ENCODE measurements around the gene RIC3.

RIC3 gene

DNA sequence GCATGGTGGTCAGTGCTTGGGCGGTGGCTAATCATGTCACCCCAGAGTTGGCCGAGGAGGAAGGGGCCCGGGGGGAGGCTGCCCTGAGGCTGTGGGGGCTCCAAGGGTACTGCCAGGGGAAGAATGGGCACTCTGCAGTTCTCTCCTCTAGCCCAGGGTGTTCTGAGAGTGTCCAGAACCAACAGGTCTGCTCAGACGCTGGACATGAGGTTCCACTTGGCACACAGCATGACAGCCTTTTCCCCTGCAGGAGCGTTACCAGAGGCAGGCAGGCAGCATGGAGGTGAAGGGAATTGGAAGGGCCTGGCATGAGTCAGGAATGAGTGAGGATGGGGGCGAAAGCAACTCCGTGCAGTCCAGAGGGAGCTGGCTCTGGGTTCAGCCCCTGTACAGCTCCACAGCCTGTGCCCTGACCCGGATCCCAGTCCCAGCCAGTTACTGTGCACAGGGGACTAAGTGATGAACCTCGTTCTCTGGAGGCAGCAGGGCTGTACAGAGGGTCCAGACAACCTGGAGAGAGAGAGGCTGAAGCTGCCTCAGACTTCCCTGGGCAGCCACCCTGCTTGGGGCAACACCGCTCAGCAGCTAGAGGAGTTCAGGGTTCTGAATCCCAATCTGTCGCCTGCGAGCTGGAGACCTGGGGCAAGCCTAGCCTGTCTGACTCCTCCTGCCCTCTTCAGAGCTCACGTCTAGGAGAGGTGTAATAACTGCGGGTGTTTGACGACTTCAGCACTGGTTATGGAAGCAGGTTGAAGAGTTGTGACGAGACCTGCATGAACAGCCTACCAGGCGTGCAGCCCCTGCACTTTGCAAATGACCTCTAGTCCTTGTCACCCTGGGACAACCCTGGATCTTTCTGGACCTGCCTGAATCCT lies 102.6 kb downstream of the RIC3 start:
- no peak for DNase-seq

DNA sequence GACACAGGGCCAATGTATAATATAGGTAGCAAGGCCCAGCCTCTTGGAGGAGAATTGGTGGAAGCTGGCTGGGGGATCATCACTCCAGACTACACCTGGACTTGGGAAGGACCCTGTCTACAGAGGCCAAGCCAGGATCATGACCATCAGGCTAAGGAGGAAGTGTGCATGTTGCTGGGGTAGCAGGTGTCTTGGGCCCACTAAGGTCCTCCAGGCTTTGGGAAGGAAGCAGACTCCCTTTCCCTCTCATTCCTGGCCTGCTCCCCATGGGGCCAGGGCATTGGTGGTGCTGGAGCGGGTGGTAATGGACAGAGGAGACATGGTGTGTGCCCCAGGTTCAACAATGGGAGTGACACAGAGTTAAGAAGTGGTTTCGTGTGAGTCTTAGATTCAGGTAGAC lies 103.8 kb downstream of the RIC3 start:
- DNase-seq = no peak

DNA sequence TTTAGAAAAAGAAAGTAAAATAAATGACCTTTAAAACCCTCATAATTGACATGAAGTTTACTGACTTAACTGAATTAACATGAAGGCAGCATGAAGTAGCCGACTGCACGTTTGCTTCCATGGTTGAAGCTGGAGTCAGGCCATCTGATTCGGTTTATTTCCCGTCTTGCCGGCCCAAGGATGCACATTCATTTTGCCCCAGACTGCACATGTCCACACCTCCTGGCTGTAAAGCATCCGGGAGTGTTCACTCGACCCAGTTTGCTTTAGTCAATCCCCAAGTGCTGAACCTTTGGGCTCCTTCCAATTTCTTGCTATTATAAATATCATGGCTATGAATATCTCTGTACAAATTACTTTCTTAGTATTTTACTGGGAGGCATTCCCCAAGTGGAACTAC lies 105.5 kb downstream of the RIC3 start:
- no peak for DNase-seq

DNA sequence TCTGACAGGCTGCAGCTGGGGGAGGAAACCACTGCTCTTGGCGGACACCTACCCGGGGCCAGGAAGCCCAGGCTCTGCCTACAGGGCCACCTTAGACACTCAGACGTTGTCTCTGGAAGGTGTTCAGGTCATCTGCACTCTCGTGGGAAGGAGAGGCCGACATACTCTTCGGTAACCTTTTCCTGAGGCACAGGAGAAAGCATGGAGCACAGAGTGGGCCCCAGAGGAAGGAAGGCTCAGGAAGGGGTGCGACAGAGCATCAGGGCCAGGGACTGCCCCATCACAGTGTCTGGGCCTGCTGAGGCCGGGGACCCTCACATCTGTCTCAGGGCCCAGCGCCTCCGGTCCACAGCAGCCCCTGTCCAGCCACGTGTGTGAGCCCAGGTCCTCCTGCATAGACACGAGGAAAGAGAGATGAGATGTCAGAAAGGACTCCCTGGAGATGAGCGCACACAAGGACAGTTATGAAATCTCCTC lies 106.0 kb downstream of the RIC3 start:
- DNase-seq = no peak

DNA sequence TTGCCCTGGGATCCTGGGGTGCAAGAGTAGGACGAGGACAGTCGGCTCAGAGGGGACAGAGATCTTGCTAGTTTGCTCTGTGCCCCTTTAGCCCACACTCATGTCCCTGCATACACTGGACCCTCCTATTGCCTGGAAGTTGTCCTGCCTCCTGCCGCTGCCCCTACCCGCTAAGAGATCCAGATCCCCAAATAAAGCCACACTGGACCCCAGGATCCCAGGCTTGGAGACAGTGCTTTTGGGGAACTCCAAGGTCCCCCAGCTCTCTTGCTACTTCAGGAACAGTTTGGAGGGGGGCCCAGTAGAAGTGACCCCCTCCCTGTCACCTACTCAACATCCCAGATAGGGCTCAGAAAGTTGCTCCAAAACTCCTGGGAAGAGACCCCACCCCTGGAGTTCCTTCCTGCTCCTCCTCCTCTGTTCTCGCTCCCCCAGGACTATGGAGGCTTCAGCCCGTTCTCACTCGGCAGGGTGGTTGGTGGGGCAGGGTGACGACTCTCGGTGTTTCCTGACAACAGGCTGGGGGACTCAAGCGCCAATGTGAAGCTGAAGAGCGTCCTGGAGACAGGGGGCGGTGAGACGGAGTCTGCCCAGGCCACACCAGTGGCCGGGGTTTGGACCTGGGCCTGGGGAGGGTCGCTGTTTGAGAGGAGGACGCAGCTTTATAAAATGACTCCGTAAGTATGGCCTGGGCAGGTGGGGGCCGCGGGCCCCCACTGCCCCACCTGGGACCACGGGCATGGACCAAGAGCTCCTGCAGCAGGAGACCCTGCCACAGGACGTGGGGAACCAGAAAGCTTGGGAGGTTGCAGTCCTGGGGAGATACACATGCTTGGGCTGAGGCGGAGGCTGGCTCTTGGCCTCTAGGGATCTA lies 107.0 kb downstream of the RIC3 start:
- DNase-seq = no peak

DNA sequence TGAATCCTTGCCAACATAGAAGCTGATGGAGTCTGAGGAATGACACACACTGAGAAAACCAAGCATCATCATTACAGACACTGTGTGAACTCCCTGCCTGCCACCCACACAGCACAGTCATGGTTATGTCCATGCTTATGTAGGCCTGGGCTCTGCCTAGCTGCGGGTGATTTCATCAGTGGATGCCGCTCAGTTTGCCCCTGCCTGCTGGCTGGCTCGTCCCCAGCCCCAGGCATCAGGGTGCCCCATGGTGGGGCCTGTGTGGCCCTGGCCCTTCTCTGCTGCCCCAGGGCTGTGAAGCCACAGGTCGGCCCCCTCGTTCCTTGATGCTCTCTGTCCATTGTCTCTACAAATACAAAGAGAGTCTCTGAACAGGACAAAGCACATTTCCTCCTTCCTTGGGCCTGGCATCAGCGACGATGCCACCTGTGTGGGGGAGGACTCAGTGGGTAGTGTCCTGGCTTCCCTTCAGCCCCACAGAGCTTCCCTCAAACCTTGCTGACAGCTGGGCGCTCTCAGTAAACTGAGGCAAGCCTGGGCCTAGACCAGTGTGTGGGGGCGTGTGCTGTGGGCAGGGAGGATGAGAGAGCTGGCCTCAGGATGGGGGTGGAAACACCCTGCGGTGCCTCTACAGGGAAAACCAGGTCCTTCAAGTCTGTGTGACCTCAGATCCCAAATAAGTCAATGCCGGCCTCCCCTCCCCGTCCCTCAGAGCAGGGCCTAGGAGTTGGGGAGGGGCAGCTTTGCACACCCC lies 107.8 kb downstream of the RIC3 start:
- no peak for DNase-seq

DNA sequence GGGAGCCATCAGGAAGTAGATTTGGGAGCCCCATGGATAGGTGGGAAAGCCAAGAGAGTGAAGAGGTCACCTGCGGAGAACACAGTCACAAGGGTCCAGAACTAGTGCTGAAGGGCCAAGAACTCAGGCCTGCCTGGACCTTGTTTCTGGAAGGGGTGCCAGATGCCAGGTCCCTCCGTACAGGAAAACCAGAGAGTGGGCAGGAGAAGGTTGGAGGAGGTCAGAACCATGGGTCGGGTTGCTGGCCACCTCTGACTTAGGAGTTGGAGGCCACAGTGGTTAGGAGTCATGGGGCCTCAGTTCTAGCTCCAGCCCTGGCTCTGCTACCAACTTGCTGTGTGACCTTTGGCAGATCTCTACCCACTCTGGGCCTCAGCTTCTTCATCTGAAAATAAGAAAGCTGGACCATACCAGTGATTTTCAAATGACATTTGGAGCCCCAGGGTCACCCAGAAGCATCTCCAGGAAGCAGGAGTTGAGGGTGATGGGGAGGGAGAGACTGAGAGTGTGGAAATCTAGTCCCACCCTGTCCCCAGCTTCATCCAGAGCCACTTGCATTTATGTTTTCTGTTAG lies 108.6 kb downstream of the RIC3 start:
- DNase-seq = no peak

DNA sequence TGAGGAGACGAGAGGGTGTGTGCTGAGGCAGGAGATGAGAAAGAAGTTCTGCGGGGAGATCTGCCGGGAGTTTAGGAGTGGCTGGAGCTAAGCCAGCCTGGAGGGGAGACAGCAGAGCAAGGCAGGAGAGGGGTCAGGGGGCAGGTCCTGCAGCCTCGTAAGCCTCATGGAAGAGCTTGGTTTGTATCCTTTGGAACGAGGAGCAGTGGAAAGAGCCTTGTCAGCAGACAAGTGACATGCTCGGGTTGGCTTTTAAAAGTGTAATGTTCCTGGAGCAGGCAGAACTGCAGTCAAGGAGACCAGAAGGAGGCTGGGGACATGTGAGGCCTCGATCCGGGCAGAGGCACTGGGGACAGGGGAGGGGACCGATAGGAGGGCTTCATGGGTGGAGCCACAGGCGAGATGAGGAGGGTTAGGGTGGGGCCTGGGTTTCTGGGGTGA lies 109.2 kb downstream of the RIC3 start:
- DNase-seq = no peak

DNA sequence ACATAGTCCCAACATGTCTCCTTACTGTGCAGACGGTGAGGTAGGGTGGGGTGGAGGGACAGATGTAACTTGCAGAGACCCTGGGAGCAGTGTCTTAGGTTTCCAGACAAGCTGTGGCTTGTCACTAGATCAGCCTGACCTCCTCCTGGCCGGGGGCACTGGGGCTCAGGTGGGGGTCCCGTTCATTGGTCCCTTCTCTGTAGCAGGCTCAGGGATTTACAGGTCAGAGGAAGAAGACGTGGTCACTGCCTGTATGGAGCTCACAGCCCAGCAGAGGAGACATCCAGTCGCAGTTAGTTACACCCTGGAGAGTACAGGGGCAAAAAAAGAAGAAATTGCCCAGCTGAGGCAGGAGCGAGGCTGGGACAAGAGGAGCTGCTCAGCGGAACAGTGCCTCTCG lies 109.8 kb downstream of the RIC3 start:
- no peak for DNase-seq

DNA sequence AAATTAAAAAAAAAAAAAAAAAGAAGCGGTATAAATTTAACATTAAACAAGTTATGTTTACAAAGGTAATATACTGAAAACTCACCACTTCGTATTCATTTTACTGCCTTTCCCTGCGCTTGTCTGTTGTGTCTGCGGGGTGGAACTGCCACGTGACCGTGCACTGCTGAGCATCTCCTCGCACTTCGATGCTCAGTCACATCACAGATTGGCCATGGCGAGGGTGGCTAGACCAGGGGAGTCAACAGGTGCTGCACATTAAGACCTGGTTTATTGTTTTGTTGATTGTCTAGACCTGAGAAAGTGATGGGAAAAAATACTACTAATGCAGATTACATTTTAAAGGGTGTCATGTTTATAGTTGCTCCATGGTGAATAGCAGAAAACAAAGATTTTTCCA lies 110.6 kb downstream of the RIC3 start:
- no peak for DNase-seq

DNA sequence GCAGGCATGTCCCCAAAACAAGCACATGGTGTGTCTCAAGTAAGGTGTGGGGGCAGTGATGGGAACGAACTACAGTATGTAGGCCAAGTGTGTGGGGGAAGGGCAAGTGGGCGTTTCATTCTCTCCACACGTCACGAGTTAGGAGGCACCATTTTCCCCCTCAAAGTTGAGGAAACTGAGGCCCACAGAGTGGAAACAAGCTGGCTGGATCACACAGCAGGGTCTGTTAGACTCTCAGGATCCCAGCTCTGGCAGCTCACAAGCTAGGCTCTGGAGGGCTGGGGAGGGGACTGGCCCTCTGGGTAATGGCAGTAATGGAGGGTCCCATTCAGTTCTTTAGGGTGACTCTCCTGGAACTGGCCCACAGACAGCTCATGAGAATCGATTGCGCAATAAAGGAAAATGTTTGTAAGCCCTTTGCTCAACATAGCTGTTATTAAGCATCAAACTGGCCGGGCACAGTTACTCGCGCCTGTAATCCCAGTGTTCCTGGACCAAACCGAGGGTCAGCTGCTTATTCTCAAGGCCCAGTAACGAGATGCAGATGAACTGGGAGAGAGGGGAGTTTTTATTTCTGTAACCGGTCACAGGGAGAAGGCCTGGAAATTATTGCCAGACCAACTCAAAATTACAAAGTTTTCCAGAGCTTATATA lies 111.9 kb downstream of the RIC3 start:
- DNase-seq = no peak

All from NCI-H1048 (cell line).